Cardiac septum (tissue), 1 donor: ENCODE data around the gene RPE. TPM values are rescaled to one million over a fixed set of nuclear protein-coding genes. Genes with fewer than 3 reads are reported as not detected.

Experiments
- total RNA-seq: library from RNA; stranded (reverse); fragmentation: NEBNext Ultra II Directional; extraction: Animal tissue kit (Norgen Biotek cat#: 25700); gene quantifications from one replicate; pipeline ENCODE4 v1.2.1, GENCODE V29; 2021
- donor health status: DM: no; HTN: no; CAD: no.

Gene RPE
- total RNA-seq, 1 donor from 2014 or later, result 20.2 TPM

Other genes with a start within 250 kb of the RPE start
- 2.1 TPM for gene UNC80, start 230.8 kb upstream of the RPE start, total RNA-seq
- gene KANSL1L, start 168.8 kb downstream of the RPE start, total RNA-seq, result 25.9 TPM
- 6.2 TPM for gene ACADL, start 222.8 kb downstream of the RPE start, total RNA-seq